Muscle layer of colon (tissue), 2 donors: ENCODE measurements around the gene CTNND2.

Source experiments
- H3K27ac ChIP-seq: one replicate; pipeline ENCODE4 v1.7.0; 2013; ENCODE audit warnings: low read depth, mild to moderate bottlenecking, low read length, moderate library complexity
- H3K27me3 ChIP-seq, 2 donors: one replicate each; pipeline ENCODE4 v1.7.0; 2013; ENCODE audit warnings: low read length in 2 of 2, mild to moderate bottlenecking in 2 of 2; ENCODE audit not compliant: insufficient read depth in 2 of 2, control insufficient read depth in 1 of 2
- H3K36me3 ChIP-seq: one replicate; pipeline ENCODE4 v1.7.0; 2013; ENCODE audit warnings: mild to moderate bottlenecking, low read length; ENCODE audit not compliant: insufficient read depth
- H3K4me1 ChIP-seq: one replicate; pipeline ENCODE4 v1.7.0; 2013; ENCODE audit warnings: mild to moderate bottlenecking, low read length; ENCODE audit not compliant: insufficient read depth
- H3K4me3 ChIP-seq, 2 donors: one replicate each; pipeline ENCODE4 v1.7.0; 2013; ENCODE audit warnings: low read length in 2 of 2, low read depth in 1 of 2, mild to moderate bottlenecking in 1 of 2, moderate library complexity in 1 of 2
- H3K9ac ChIP-seq: one replicate; pipeline ENCODE4 v1.7.0; 2013; ENCODE audit warnings: low read length
- H3K9me3 ChIP-seq: one replicate; pipeline ENCODE4 v1.7.0; 2013; ENCODE audit warnings: mild to moderate bottlenecking, low read length
- donor health status: abdominal sarcoma.
- donor health status: Adenocarcinoma of cecum.

CTNND2 gene

DNA sequence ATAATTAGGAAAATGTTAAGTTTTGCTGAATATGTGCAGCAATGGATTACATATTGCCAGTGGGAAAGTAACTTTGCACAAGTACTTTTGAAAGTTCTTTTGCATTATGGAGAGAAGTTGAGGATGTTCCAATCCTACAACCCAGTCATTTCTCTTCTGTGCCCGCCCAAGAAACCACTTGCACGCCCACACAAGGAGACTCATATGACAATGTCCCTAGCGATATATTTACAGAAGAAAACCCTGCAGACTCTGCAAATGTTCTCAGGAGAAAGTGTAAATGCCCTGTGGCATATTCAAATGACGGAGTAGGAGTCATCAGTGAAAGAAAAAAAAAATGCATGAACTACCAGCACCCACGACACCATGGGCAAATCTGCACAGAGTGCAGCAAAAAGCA, 356.5 kb downstream of the CTNND2 start:
- Histone ChIP-seq H3K36me3 (no peaks in the 10 kb centered on the region), H3K4me3 (no peak overlapping the region), H3K27me3 (no peaks in the 10 kb centered on the region), H3K4me1 (no peaks in the 10 kb centered on the region), H3K27ac (no peak overlapping the region), H3K9ac (no peak overlapping the region), H3K9me3 (no peaks in the 10 kb centered on the region)

DNA sequence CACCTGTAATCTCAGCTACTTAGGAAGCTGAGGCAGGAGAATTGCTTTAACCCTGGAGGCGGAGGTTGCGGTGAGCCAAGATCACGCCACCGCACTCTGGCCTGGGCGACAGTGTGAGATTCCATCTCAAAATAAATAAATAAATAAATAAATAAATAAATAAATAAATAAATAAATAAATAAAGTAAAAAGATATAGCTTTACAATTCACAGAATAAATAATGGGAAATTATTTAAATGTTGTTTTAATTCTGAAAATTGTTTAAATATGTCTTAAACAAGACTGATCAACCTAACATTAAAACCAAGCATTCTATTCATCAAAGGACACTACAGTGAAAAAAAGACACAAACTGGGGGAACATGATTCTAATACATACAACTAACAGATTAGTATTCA, 357.1 kb downstream of the CTNND2 start:
- H3K27me3 ChIP-seq: no peaks in the 10 kb centered on the region
- H3K4me3 ChIP-seq: no peak overlapping the region
- H3K9me3 ChIP-seq: no peaks in the 10 kb centered on the region
- no peak overlapping the region for H3K27ac ChIP-seq
- no peak overlapping the region for H3K9ac ChIP-seq
- no peaks in the 10 kb centered on the region for H3K4me1 ChIP-seq
- no peaks in the 10 kb centered on the region for H3K36me3 ChIP-seq

DNA sequence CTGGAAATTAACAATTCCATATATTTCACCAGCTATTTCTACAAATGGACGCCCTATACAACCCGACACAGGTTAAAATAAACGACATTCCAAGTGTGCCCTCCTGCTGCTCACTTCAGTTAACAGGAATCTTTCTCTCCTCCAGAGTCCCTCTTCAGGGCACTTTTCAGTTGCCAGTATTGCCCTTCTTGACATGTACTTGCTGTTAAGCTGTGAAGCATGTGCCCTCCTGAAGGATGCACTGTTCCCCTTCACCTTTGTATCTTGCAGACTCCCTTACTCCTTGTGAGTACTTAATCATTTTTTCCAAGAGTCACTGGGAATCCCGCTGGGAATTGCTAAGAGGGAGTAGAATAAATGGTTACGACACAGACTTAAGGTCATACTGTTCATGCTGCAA, 364.1 kb downstream of the CTNND2 start:
- Histone ChIP-seq H3K36me3 (no peaks in the 10 kb centered on the region), H3K4me1 (no peaks in the 10 kb centered on the region), H3K27ac (no peak overlapping the region), H3K9ac (no peak overlapping the region), H3K4me3 (no peak overlapping the region), H3K9me3 (no peaks in the 10 kb centered on the region), H3K27me3 (no peaks in the 10 kb centered on the region)

DNA sequence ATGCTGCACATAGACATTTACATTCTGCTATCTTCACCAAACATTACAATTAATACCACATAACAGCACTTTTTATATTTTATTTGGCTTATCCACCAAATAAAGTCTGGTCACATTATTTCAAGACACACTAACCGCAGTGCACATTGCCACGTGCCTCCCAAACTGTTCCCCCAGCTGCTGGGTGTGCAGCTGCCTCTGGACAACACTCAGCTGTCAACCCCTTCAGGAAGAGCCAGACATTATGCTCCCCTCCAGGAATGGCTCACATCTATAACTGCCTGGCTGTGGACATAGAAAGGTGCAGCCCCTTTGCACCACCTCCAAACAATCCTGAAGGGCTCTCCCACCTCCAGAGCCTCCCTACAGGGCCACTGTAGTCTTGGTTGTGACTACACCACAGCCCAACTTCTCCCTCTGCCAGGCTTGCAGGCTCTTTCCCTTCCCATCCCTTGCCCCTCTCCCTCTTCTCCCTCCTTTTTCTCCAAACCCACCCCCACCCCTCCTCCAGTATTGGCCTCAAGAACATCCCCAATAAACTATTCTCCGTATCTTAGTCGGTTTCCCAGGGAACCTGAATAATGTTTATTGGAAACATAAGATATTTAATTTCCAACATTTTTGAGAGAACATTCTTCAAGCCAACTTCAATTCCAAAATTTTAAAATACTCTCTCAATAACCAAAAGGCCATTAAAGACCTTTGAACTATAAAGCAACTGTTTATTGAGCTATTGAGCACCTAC, 372.3 kb downstream of the CTNND2 start:
- Histone ChIP-seq H3K36me3 (no peaks in the 10 kb centered on the region), H3K4me3 (no peak overlapping the region), H3K27me3 (no peaks in the 10 kb centered on the region), H3K9ac (no peak overlapping the region), H3K4me1 (no peaks in the 10 kb centered on the region), H3K27ac (no peak overlapping the region), H3K9me3 (no peaks in the 10 kb centered on the region)

DNA sequence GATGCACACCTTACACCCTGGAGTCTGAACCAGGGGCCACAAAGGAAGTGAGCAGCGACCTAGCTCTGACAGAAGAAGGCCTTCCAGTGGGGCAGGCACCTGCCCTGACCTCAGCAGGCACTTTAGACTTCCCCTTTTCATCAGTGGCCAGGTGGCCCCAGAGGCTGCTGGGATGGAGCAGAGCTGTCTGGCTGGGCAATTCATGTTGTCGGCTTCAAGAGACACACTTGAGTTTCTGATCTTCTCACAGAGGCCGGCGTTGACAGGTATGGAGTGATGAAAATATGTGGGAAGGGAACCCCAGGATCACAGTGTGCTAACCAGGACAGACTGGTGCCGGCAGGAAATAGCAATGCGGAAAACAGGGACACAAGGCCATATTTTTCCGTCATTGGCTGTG, 375.5 kb downstream of the CTNND2 start:
- H3K27ac ChIP-seq: no peak overlapping the region
- H3K4me1 ChIP-seq: no peaks in the 10 kb centered on the region
- no peaks in the 10 kb centered on the region for H3K36me3 ChIP-seq
- H3K27me3 ChIP-seq: no peaks in the 10 kb centered on the region
- no peaks in the 10 kb centered on the region for H3K9me3 ChIP-seq
- H3K9ac ChIP-seq: no peak overlapping the region
- no peak overlapping the region for H3K4me3 ChIP-seq

DNA sequence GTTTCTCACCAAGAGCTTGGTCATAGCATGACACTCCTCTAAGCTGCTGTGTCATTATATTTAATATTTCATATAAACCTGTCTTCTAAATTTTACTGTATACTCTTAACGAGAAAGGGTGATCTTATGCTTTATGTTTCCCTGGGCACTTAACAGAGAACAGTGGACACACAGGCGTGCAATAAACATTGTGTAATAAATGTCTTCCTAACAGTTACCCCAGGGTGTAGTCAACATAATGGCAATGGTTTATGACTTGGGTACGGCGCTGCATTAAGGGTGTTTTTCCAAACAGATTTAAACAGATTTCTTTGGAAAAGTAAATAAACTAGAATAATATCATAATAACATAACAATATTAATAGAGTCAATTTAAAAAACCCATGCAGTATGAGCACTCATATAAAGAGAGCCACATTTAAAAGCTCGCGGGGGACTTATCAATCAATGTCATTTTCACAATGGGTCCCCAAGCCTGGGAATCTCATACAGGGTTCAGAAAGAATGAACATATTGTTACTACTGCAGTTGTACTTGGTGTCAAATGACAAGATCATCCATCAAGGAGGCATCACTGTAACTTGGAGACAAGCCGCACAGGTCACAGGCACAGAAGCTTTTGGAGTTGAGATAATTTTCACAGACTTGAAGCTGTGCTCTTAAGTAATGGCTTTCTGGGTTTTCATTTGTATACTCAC, 376.4 kb downstream of the CTNND2 start:
- H3K9me3 ChIP-seq: no peaks in the 10 kb centered on the region
- no peak overlapping the region for H3K9ac ChIP-seq
- H3K4me3 ChIP-seq: no peak overlapping the region
- H3K27me3 ChIP-seq: no peaks in the 10 kb centered on the region
- H3K4me1 ChIP-seq: no peaks in the 10 kb centered on the region
- H3K36me3 ChIP-seq: no peaks in the 10 kb centered on the region
- H3K27ac ChIP-seq: no peak overlapping the region

DNA sequence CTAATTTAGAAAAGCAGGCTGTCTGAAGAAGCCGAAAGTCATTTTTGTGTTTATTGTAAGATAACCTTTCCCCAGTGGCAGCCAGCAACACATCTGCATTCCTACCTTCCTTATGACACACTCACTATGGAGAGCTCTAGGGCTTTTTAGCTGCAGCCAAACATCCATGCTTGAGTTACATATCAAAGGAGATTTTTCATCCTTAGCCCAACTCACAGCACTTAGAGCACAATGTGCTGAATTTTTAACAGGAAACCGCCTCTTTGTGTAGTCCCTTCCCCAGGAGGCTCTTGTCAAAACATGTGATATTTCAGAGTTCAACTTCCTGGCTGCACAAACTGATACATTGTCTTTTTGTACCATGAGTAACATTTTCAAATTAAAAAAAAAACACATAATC, 379.2 kb downstream of the CTNND2 start:
- Histone ChIP-seq H3K4me1 (no peaks in the 10 kb centered on the region), H3K9ac (no peak overlapping the region)

DNA sequence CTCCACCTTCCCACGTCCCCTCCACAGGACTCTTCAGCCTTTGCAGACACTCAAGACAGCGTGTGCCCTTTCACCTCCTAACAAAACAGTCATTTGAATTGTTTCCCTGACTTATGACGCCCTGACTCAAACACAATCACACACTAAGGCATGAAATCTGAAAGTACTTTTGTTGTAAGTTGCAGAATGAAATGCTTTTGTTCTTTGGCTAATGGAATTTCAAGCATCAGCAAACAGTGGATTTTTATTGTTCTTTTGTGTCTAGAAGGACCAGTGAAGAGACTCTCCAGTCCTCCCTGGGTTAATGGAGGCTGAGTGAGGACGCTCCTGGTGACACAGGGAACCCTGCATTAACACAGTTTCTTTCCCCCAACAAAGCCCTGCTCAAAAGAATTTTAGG, 380.1 kb downstream of the CTNND2 start:
- Histone ChIP-seq H3K36me3 (no peaks in the 10 kb centered on the region), H3K4me1 (no peaks in the 10 kb centered on the region), H3K27me3 (no peaks in the 10 kb centered on the region), H3K4me3 (no peak overlapping the region), H3K27ac (no peak overlapping the region), H3K9me3 (no peaks in the 10 kb centered on the region), H3K9ac (no peak overlapping the region)

More for the DNA sequence above, 379.2 kb downstream of the CTNND2 start:
- Histone ChIP-seq H3K27ac (no peak overlapping the region), H3K36me3 (no peaks in the 10 kb centered on the region), H3K4me3 (no peak overlapping the region), H3K27me3 (no peaks in the 10 kb centered on the region), H3K9me3 (no peaks in the 10 kb centered on the region)

DNA sequence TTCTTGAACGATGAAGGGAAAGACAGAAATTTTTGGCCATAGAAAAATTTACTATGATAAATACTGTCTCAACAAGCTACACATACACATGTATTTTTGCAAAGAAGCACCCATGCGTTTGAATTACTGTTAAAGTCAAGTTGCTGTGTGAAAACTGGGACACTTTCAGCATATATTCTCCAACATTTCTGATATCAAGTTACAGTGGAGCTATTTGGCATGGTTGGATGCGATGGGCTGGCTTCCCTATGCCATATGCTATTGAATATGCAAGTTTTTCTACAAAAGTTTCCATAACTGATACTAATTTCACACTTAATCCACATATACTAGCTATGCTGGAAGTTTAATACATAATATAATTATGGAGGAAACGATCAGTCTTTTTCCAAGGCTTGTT, 381.4 kb downstream of the CTNND2 start:
- H3K4me3 ChIP-seq: no peak overlapping the region
- H3K9me3 ChIP-seq: no peaks in the 10 kb centered on the region
- H3K9ac ChIP-seq: no peak overlapping the region
- no peaks in the 10 kb centered on the region for H3K27me3 ChIP-seq
- no peaks in the 10 kb centered on the region for H3K4me1 ChIP-seq
- H3K27ac ChIP-seq: no peak overlapping the region
- no peaks in the 10 kb centered on the region for H3K36me3 ChIP-seq

DNA sequence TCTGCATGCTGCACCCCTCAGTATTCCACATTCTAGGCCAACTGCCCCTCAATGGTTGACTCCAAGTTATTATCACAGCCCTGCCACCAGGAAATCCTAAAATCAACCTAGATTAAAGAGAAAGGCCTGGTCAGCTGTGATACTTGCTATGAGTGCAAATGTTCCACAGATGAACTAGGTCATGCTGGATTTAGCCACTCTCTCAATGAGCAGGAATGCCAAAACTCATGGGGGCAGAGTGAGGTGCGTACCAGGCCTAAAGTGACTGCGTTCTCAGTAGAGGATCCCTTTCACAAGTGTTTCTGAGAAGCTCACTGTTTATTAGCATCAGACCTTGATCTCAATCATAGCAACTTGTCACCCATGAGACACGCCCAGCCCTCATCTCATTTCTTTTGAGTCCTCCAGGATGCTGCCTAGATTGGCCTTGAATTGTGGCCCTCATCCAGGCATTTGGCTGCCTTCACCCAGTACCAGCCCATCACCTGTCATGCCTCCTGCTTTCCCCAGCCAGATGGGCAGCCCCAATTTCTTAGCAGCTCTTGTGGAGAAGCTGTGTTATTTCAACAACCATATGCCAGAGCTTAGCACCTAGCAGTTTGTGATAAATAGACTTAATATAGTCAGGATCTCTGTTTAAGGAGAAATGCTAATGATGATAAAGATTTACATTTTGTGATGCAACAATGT, 383.9 kb downstream of the CTNND2 start:
- no peak overlapping the region for H3K9ac ChIP-seq
- no peaks in the 10 kb centered on the region for H3K27me3 ChIP-seq
- no peaks in the 10 kb centered on the region for H3K36me3 ChIP-seq
- H3K4me3 ChIP-seq: no peak overlapping the region
- no peaks in the 10 kb centered on the region for H3K4me1 ChIP-seq
- no peak overlapping the region for H3K27ac ChIP-seq
- no peaks in the 10 kb centered on the region for H3K9me3 ChIP-seq

DNA sequence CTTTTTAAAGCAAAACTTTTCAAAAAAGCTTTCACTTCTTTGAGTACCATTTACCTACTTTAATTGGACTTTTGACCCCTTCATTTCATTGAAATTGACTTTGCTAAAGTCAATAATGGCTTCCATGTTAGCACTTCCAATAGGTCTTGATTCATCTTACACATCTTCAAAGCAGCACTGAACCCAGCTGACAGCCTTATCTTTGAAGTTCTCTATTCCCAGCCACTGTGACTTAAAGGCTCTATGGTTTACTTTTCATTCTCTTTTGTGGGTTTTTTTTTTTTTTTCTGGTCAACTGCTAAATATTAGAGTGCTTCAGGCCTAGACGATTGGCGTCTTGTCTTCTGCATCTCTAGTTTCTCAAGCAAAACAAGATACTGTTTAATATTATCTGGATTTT, 385.0 kb downstream of the CTNND2 start:
- Histone ChIP-seq H3K9ac (no peak overlapping the region), H3K4me1 (no peaks in the 10 kb centered on the region), H3K27me3 (no peaks in the 10 kb centered on the region), H3K4me3 (no peak overlapping the region), H3K9me3 (no peaks in the 10 kb centered on the region), H3K27ac (no peak overlapping the region), H3K36me3 (no peaks in the 10 kb centered on the region)
